ENCODE data around the gene MAGEB17. TPM values are rescaled to one million over a fixed set of nuclear protein-coding genes. Genes with fewer than 3 reads are reported as not detected.

The MAGEB17 gene
- total and polyA plus RNA-seq, 2 experiments from 2014 or later, result 0.14 to 0.42 TPM

- peaks cover 22% of the 10 kb centered on the region; the same call in 2 of the 3 replicates for H3K9me3 Mint-ChIP-seq
- Histone ChIP-seq H2AFZ (no peak overlapping the region), H4K20me1 (replicated peaks; ENCODE audit: insufficient read depth) (no peaks in the 10 kb centered on the region), H3F3A (replicated peaks; ENCODE audit: low read depth) (no peaks in the 10 kb centered on the region), H3K4me2 (no peak overlapping the region), H3K27ac (ENCODE audit: low read depth) (no peak overlapping the region), H3K27me3 (ENCODE audit: insufficient read depth) (no peaks in the 10 kb centered on the region), H3K79me2 (replicated peaks; ENCODE audit: insufficient read depth) (peaks cover 14% of the 10 kb centered on the region), H3K9me2 (ENCODE audit: insufficient read depth) (no peaks in the 10 kb centered on the region), H3K4me3 (no peak overlapping the region), H3K36me3 (ENCODE audit: insufficient read depth) (no peaks in the 10 kb centered on the region), H3K4me1 (ENCODE audit: insufficient read depth) (no peaks in the 10 kb centered on the region; the same call in none of the 2 replicates)
- no peak overlapping the region for H3K27ac Mint-ChIP-seq
- peaks cover 32% of the 10 kb centered on the region for H3K36me3 Mint-ChIP-seq (ENCODE audit: low read depth)
- no peaks in the 10 kb centered on the region for H3K27me3 Mint-ChIP-seq (ENCODE audit: insufficient read depth, low read depth, poor library complexity)
- DNase-seq (ENCODE audit: low spot score) (no peak), ATAC-seq (no peak)
- peaks cover 23% of the 10 kb centered on the region; the same call in 2 of the 3 replicates for H3K4me1 Mint-ChIP-seq
- TF ChIP-seq NANOG (IDR thresholded peaks at IDR 0.05; ENCODE audit: borderline replicate concordance), result no peak
- TF ChIP-seq JUNB (IDR thresholded peaks at IDR 0.05; ENCODE audit: unreplicated experiment), result no peak
- TF ChIP-seq CREB1 (CRISPR knock-in tag; IDR thresholded peaks at IDR 0.05; ENCODE audit: low read depth), result no peak
- no peak for TF ChIP-seq EZH2phosphoT487 (IDR thresholded peaks at IDR 0.05; ENCODE audit: unreplicated experiment)
- TF ChIP-seq REST (IDR thresholded peaks at IDR 0.05; ENCODE audit: unreplicated experiment), result no peak
- TF ChIP-seq EZH2 (IDR thresholded peaks at IDR 0.05; ENCODE audit: low read depth, unreplicated experiment), result no peak
- no peak overlapping the region for H3K4me3 Mint-ChIP-seq
Observed at GRCh38 chrX:16120431-16120830, 46.9 kb upstream of the MAGEB17 start.

- TF ChIP-seq ZNF462 (CRISPR knock-in tag; IDR thresholded peaks at IDR 0.05) (no peak), JUNB (IDR thresholded peaks at IDR 0.05; ENCODE audit: unreplicated experiment) (no peak), CTCF (conservative IDR thresholded peaks at IDR 0.05; ENCODE audit: low read depth in 2 of 2) (peak; percentile 66 to 73), POLR2AphosphoS5 (IDR thresholded peaks at IDR 0.05; ENCODE audit: low read depth) (no peak), EZH2phosphoT487 (IDR thresholded peaks at IDR 0.05; ENCODE audit: unreplicated experiment) (no peak), EZH2 (IDR thresholded peaks at IDR 0.05; ENCODE audit: low read depth, unreplicated experiment) (no peak), CREB1 (CRISPR knock-in tag; IDR thresholded peaks at IDR 0.05; ENCODE audit: low read depth) (peak; percentile 74), NANOG (IDR thresholded peaks at IDR 0.05; ENCODE audit: borderline replicate concordance) (no peak)
- Mint-ChIP-seq H3K27ac (no peak within 1 kb of the TSS), H3K36me3 (ENCODE audit: low read depth) (peaks cover 22% of the 10 kb centered on the region), H3K4me1 (peaks cover 27% of the 10 kb centered on the region), H3K27me3 (ENCODE audit: insufficient read depth, low read depth, poor library complexity) (no peaks in the 10 kb centered on the region), H3K9me3 (peaks cover 15% of the 10 kb centered on the region; the same call in 2 of the 3 replicates), H3K4me3 (peak within 1 kb of the TSS; percentile 63)
- Histone ChIP-seq H2AFZ (no peak within 1 kb of the TSS), H3K4me3 (peak within 1 kb of the TSS; percentile 42), H3K27ac (ENCODE audit: low read depth) (no peak within 1 kb of the TSS), H3K9me2 (ENCODE audit: insufficient read depth) (no peaks in the 10 kb centered on the region), H3K36me3 (ENCODE audit: insufficient read depth) (no peaks in the 10 kb centered on the region), H3K79me2 (replicated peaks; ENCODE audit: insufficient read depth) (peaks cover 37% of the 10 kb centered on the region), H3K4me1 (ENCODE audit: insufficient read depth) (no peaks in the 10 kb centered on the region; the same call in none of the 2 replicates), H3F3A (replicated peaks; ENCODE audit: low read depth) (no peaks in the 10 kb centered on the region), H3K27me3 (ENCODE audit: insufficient read depth) (no peaks in the 10 kb centered on the region), H4K20me1 (replicated peaks; ENCODE audit: insufficient read depth) (no peaks in the 10 kb centered on the region), H3K4me2 (peak within 1 kb of the TSS; percentile 73)
- DNase-seq (ENCODE audit: low spot score) (peak; percentile 91), ATAC-seq (peak; percentile 99)
Observed at GRCh38 chrX:16123222-16123786, 44.0 kb upstream of the MAGEB17 start, which contains the start of gene GRPR. TSS of gene GRPR (plus strand) at chrX:16123565. CDS start at chrX:16123954, 389 bp downstream.
